IMR-90 (cell line): ENCODE data around the gene ACAA2. TPM values are rescaled to one million over a fixed set of nuclear protein-coding genes. Genes with fewer than 3 reads are reported as not detected.
A peak's percentile ranks its signal among the peaks of the same experiment; 100 is the strongest.

Source experiments
- ATAC-seq: fragments of 200-7000 bp; cut with Tn5 transposase; 2 replicates; pipeline ENCODE4 v1.9.1; 2020; ENCODE audit warnings: low read depth, mild to moderate bottlenecking, moderate library complexity
- BruUV-seq: library from RNA; stranded (reverse); fragments of 400-500 nt; replicated peaks from 2 replicates; lab custom pipeline; 2021; lab: Mats Ljungman, UMichigan
- CTCF ChIA-PET: fragments of 300-600 bp; formaldehyde crosslinking; extraction: SDS; loops from one replicate; lab custom pipeline; 2021; ENCODE audit warnings: antibody characterized with exemption; lab: Yijun Ruan, JAX
- POLR2A ChIA-PET: fragments of 300-600 bp; sonication (Branson Sonifier 250); formaldehyde crosslinking; loops from one replicate; lab custom pipeline; 2022; ENCODE audit warnings: antibody characterized with exemption; ENCODE audit not compliant: unreplicated experiment; lab: Charles Lee
- DNase-seq: peaks from one replicate; pipeline ENCODE4 v3.0.0; 2013
- H2AFZ ChIP-seq: replicated peaks from 2 replicates; pipeline ENCODE3; 2013; ENCODE audit warnings: low read length, mild to moderate bottlenecking; ENCODE audit not compliant: poor library complexity
- H2AK5ac ChIP-seq: 2 replicates; pipeline ENCODE4 v1.6.1; 2013; ENCODE audit warnings: low read depth, low read length, inconsistent platforms
- H2AK9ac ChIP-seq: replicated peaks from 2 replicates; pipeline ENCODE3; 2013; ENCODE audit warnings: mild to moderate bottlenecking, low read depth, low read length, moderate library complexity; ENCODE audit not compliant: poor library complexity
- H2BK120ac ChIP-seq: 2 replicates; pipeline ENCODE4 v1.6.1; 2013; ENCODE audit warnings: low read depth, low read length, inconsistent platforms
- H2BK15ac ChIP-seq: 3 replicates; pipeline ENCODE4 v1.6.1; 2013; ENCODE audit warnings: low read depth, low read length, inconsistent platforms
- H2BK20ac ChIP-seq: 2 replicates; pipeline ENCODE4 v1.6.1; 2013; ENCODE audit warnings: low read depth, mild to moderate bottlenecking, inconsistent platforms, low read length, moderate library complexity
- H2BK5ac ChIP-seq: 2 replicates; pipeline ENCODE4 v1.6.1; 2013; ENCODE audit warnings: mild to moderate bottlenecking, low read depth, low read length, inconsistent platforms; ENCODE audit not compliant: poor library complexity, severe bottlenecking
- H3K14ac ChIP-seq: replicated peaks from 2 replicates; pipeline ENCODE4 v1.6.1; 2013; ENCODE audit warnings: low read depth, low read length, inconsistent platforms
- H3K18ac ChIP-seq: 2 replicates; pipeline ENCODE4 v1.6.1; 2013; ENCODE audit warnings: low read depth, low read length, control low read depth
- H3K23ac ChIP-seq: 2 replicates; pipeline ENCODE4 v1.6.1; 2013; ENCODE audit warnings: low read depth, low read length, inconsistent platforms
- H3K27ac ChIP-seq: 2 replicates; pipeline ENCODE4 v1.5.1; 2013; ENCODE audit warnings: mild to moderate bottlenecking, control low read depth, low read length; ENCODE audit not compliant: insufficient read depth
- H3K27me3 ChIP-seq: 2 replicates; pipeline ENCODE4 v1.6.1; 2013; ENCODE audit warnings: low read length; ENCODE audit not compliant: control insufficient read depth, insufficient read depth
- H3K36me3 ChIP-seq: 2 replicates; pipeline ENCODE4 v1.6.1; 2013; ENCODE audit warnings: low read length, mixed read lengths; ENCODE audit not compliant: control insufficient read depth, insufficient read depth
- H3K4ac ChIP-seq: 2 replicates; pipeline ENCODE4 v1.6.1; 2013; ENCODE audit warnings: low read depth, low read length, inconsistent platforms
- H3K4me1 ChIP-seq: 2 replicates; pipeline ENCODE4 v1.6.1; 2013; ENCODE audit warnings: low read length, mixed read lengths; ENCODE audit not compliant: control insufficient read depth, insufficient read depth
- H3K4me2 ChIP-seq: 2 replicates; pipeline ENCODE4 v1.6.1; 2013; ENCODE audit warnings: low read depth, mild to moderate bottlenecking, control low read depth, low read length, moderate library complexity
- H3K4me3 ChIP-seq: 2 replicates; pipeline ENCODE4 v1.5.1; 2013; ENCODE audit warnings: low read depth, mild to moderate bottlenecking, control low read depth, low read length, moderate library complexity; ENCODE audit not compliant: insufficient read depth
- H3K56ac ChIP-seq: 2 replicates; pipeline ENCODE4 v1.6.1; 2013; ENCODE audit warnings: low read length, inconsistent platforms; ENCODE audit not compliant: insufficient read depth; ENCODE audit errors: extremely low read depth
- H3K79me1 ChIP-seq, 2 experiments: 2 replicates each; pipeline ENCODE4 v1.6.1; 2013; ENCODE audit warnings: low read length in 2 of 2, inconsistent platforms in 1 of 2, low read depth in 1 of 2
- H3K9ac ChIP-seq: 2 replicates; pipeline ENCODE4 v1.6.1; 2013; ENCODE audit warnings: low read depth, low read length, control low read depth
- H3K9me1 ChIP-seq: 2 replicates; pipeline ENCODE4 v1.6.1; 2013; ENCODE audit warnings: low read length, inconsistent platforms; ENCODE audit not compliant: insufficient read depth
- H3K9me3 ChIP-seq: 2 replicates; pipeline ENCODE4 v1.6.1; 2013; ENCODE audit warnings: low read length; ENCODE audit not compliant: control insufficient read depth, insufficient read depth
- H4K20me1 ChIP-seq: 2 replicates; pipeline ENCODE4 v1.6.1; 2013; ENCODE audit warnings: low read length, inconsistent platforms; ENCODE audit not compliant: insufficient read depth
- H4K5ac ChIP-seq: 2 replicates; pipeline ENCODE4 v1.6.1; 2013; ENCODE audit warnings: mild to moderate bottlenecking, low read depth, low read length, control low read depth
- H4K8ac ChIP-seq, 2 experiments: 2 replicates each; pipeline ENCODE4 v1.6.1; 2013; ENCODE audit warnings: low read depth in 2 of 2, low read length in 2 of 2, control low read depth in 1 of 2, inconsistent platforms in 1 of 2
- H4K91ac ChIP-seq: 2 replicates; pipeline ENCODE4 v1.6.1; 2013; ENCODE audit warnings: low read depth, low read length, inconsistent platforms; ENCODE audit not compliant: insufficient read depth
- BHLHE40 ChIP-seq: fragments of 150-350 bp; IDR thresholded peaks from 2 replicates; pipeline ENCODE4 v1.6.1; 2016; ENCODE audit warnings: mild to moderate bottlenecking, low read depth, low read length
- CEBPB ChIP-seq: IDR thresholded peaks from 2 replicates; pipeline ENCODE4 v1.6.1; 2012; ENCODE audit warnings: low read depth, low read length, improper control_type of control experiment
- CHD1 ChIP-seq: IDR thresholded peaks from 2 replicates; pipeline ENCODE4 v1.6.1; 2012; ENCODE audit warnings: low read depth, low read length, improper control_type of control experiment
- ELK1 ChIP-seq: fragments of 150-350 bp; IDR thresholded peaks from 2 replicates; pipeline ENCODE4 v1.6.1; 2016; ENCODE audit warnings: low read depth, mild to moderate bottlenecking, low read length, moderate library complexity, borderline replicate concordance
- FOS ChIP-seq: fragments of 150-350 bp; IDR thresholded peaks from 2 replicates; pipeline ENCODE4 v1.6.1; 2016; ENCODE audit warnings: low read depth, low read length
- MAFK ChIP-seq: IDR thresholded peaks from 2 replicates; pipeline ENCODE4 v1.6.1; 2012; ENCODE audit warnings: low read depth, low read length, improper control_type of control experiment
- MAZ ChIP-seq: IDR thresholded peaks from 2 replicates; pipeline ENCODE4 v1.6.1; 2012; ENCODE audit warnings: low read depth, mild to moderate bottlenecking, low read length, improper control_type of control experiment, moderate library complexity, borderline replicate concordance
- MXI1 ChIP-seq: IDR thresholded peaks from 2 replicates; pipeline ENCODE4 v1.6.1; 2012; ENCODE audit warnings: low read depth, mild to moderate bottlenecking, low read length, moderate library complexity, borderline replicate concordance
- NFE2L2 ChIP-seq: fragments of 150-350 bp; IDR thresholded peaks from 2 replicates; pipeline ENCODE4 v1.6.1; 2016; ENCODE audit warnings: low read depth, mild to moderate bottlenecking, low read length
- POLR2A ChIP-seq: IDR thresholded peaks from 2 replicates; pipeline ENCODE4 v1.6.1; 2012; ENCODE audit warnings: mild to moderate bottlenecking, low read depth, low read length
- RAD21 ChIP-seq: IDR thresholded peaks from 2 replicates; pipeline ENCODE4 v1.6.1; 2012; ENCODE audit warnings: low read length, improper control_type of control experiment
- RCOR1 ChIP-seq: IDR thresholded peaks from 2 replicates; pipeline ENCODE4 v1.6.1; 2012; ENCODE audit warnings: mild to moderate bottlenecking, low read length, improper control_type of control experiment; ENCODE audit not compliant: insufficient replicate concordance
- RFX5 ChIP-seq: IDR thresholded peaks from 2 replicates; pipeline ENCODE4 v1.8.0; 2012; ENCODE audit warnings: low read depth, mild to moderate bottlenecking, low read length, moderate library complexity
- SMC3 ChIP-seq: fragments of 150-350 bp; IDR thresholded peaks from 2 replicates; pipeline ENCODE4 v1.6.1; 2016; ENCODE audit warnings: low read depth, mild to moderate bottlenecking, antibody characterized with exemption, low read length, moderate library complexity
- whole genome bisulfite sequencing, 2 experiments: methylation state at CpG; one replicate each; pipeline versions ENCODE4 v1.1.5 to v1.1.7; 2013; ENCODE audit warnings: missing lambda C conversion rate in 2 of 2; ENCODE audit not compliant: insufficient read length in 1 of 2; ENCODE audit errors: extremely low coverage in 2 of 2; 5-methylcytosine and 5-hydroxymethylcytosine counted together
- dilution Hi-C: fragments of 300-500 bp; cut with HindIII; formaldehyde crosslinking; loops from one replicate; pipeline ENCODE4 v1.14.3; 2018; ENCODE audit warnings: low sequenced_read_pairs; ENCODE audit not compliant: unreplicated experiment
- in situ Hi-C: fragments of 300-500 bp; cut with MboI; formaldehyde crosslinking; loops from 3 replicates; pipeline ENCODE4 v1.14.3; 2019; ENCODE audit warnings: low sequenced_read_pairs, inconsistent platforms, mixed read lengths
- intact Hi-C: fragments of 100-400 bp; cut with micrococcal nuclease; formaldehyde crosslinking; loops from 2 replicates; pipeline ENCODE4 v1.10.0; 2022
- polyA plus RNA-seq, 3 experiments: library from polyadenylated mRNA; depleted of rRNA; stranded (reverse); fragments of >200 nt; gene quantifications; 2 replicates each; pipeline ENCODE4 v1.2.3, GENCODE V29; 2012; ENCODE audit warnings: low replicate concordance in 1 of 3
- total RNA-seq: library from RNA; depleted of rRNA; stranded (reverse); fragments of >200 nt; gene quantifications from 2 replicates; pipeline ENCODE4 v1.2.3, GENCODE V29; 2012
- TF ChIP-seq, protein P1 (sequence below): conservative IDR thresholded peaks from 2 replicates; pipeline ENCODE4 v1.5.1; 2012; ENCODE audit warnings: mild to moderate bottlenecking, low read depth, low read length, improper control_type of control experiment
- TF ChIP-seq, protein P2 (sequence below): fragments of 150-350 bp; IDR thresholded peaks from 2 replicates; pipeline ENCODE4 v1.6.1; 2017; ENCODE audit warnings: mild to moderate bottlenecking, antibody characterized with exemption, low read length, low read depth

Gene ACAA2
- total and polyA plus RNA-seq, 2 of the 4 experiments (the other 2 are of a cell fraction), result 24.4 to 61.5 TPM

DNA sequence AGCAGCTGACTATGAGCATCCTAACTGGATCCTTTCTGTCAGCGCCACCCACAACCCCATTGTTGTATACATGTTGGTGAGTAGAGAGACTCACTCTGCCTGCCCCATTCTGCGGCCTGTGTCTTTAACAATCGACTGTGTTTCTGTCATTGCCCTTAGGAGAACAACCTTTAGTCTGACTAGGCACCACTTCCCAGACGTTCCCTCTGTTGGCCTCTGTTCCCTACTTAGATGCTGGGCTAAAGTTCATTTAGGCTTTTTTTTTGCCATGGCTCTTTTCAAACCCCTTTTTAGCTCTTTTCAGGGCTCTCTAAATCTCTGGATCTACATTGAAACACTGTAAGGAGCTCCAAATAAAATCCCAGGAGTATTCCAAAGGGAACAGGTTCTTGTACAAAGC lies 20.5 kb upstream of the ACAA2 start:
- Histone ChIP-seq H3K23ac (peak overlapping the region; percentile 12; the same call in 1 of the 2 replicates), H4K5ac (peak overlapping the region; percentile 4; the same call in 1 of the 2 replicates), H2BK15ac (peak overlapping the region; percentile 100; the same call in 2 of the 3 replicates), H2AFZ (no peak overlapping the region), H3K36me3 (no peaks in the 10 kb centered on the region), H3K4me3 (no peak overlapping the region), H3K27ac (no peak overlapping the region), H3K4me2 (no peak overlapping the region), H3K14ac (0 out of 2 replicates have a peak overlapping the region, but pooled peaks have one; percentile 74), H3K4me1 (peaks cover 5% of the 10 kb centered on the region; the same call in 1 of the 2 replicates), H4K91ac (peak overlapping the region; percentile 91), H3K9ac (no peak overlapping the region), H2AK5ac (peak overlapping the region; percentile 99), H3K56ac (no peak overlapping the region), H4K20me1 (no peaks in the 10 kb centered on the region), H2AK9ac (no peak overlapping the region), H3K79me1 (0 out of 4 replicates have a peak, but pooled peaks cover 0 to 2% of the 10 kb centered on the region in 2 experiments), H2BK120ac (peak overlapping the region; percentile 98), H3K9me1 (peaks cover 8% of the 10 kb centered on the region; the same call in 1 of the 2 replicates), H2BK20ac (peak overlapping the region; percentile 92), H3K27me3 (no peaks in the 10 kb centered on the region), H4K8ac (peak overlapping the region; percentile 80 to 91; a peak in 2 of 4 replicates), H3K9me3 (peaks cover 3% of the 10 kb centered on the region; the same call in 1 of the 2 replicates), H2BK5ac (no peak overlapping the region), H3K18ac (peak overlapping the region; percentile 51; the same call in 1 of the 2 replicates), H3K4ac (peak overlapping the region; percentile 93)
- ChIA-PET POLR2A (no interaction called here), CTCF (interaction anchor here (0.5 to 0.6 kb wide), 4 partner anchors 39 to 1190 kb away, joined by 4 to 7 read pairs (median 6); no protein-coding TSS in a partner anchor)
- no TSS peak for BruUV-seq
- in situ Hi-C loops (no loop called here), dilution Hi-C loops (no loop called here), intact Hi-C loops (loop anchor here (2.0 kb wide), 1 partner anchor 21 kb away; the partner anchor contains the start of gene ACAA2)
- TF ChIP-seq NFE2L2 (no peak), CEBPB (no peak), ELK1 (no peak), SMC3 (no peak), FOS (no peak), RAD21 (no peak), MAFK (no peak), POLR2A (no peak), CHD1 (no peak), RCOR1 (no peak), RFX5 (no peak), BHLHE40 (no peak), MAZ (no peak), MXI1 (no peak)
- TF ChIP-seq, protein P1, sequence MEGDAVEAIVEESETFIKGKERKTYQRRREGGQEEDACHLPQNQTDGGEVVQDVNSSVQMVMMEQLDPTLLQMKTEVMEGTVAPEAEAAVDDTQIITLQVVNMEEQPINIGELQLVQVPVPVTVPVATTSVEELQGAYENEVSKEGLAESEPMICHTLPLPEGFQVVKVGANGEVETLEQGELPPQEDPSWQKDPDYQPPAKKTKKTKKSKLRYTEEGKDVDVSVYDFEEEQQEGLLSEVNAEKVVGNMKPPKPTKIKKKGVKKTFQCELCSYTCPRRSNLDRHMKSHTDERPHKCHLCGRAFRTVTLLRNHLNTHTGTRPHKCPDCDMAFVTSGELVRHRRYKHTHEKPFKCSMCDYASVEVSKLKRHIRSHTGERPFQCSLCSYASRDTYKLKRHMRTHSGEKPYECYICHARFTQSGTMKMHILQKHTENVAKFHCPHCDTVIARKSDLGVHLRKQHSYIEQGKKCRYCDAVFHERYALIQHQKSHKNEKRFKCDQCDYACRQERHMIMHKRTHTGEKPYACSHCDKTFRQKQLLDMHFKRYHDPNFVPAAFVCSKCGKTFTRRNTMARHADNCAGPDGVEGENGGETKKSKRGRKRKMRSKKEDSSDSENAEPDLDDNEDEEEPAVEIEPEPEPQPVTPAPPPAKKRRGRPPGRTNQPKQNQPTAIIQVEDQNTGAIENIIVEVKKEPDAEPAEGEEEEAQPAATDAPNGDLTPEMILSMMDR, result no peak
- TF ChIP-seq, protein P2, sequence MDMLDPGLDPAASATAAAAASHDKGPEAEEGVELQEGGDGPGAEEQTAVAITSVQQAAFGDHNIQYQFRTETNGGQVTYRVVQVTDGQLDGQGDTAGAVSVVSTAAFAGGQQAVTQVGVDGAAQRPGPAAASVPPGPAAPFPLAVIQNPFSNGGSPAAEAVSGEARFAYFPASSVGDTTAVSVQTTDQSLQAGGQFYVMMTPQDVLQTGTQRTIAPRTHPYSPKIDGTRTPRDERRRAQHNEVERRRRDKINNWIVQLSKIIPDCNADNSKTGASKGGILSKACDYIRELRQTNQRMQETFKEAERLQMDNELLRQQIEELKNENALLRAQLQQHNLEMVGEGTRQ, result no peak
- WGBS, 2 experiments, result 100% methylated on average over 2 of the region's 4 CpGs; no CpG with 5 or more reads in 1 of the 2 experiments
- ATAC-seq (no peak), DNase-seq (no peak)
